ENCODE measurements around the gene CDH4. TPM values are rescaled to one million over a fixed set of nuclear protein-coding genes. Genes with fewer than 3 reads are reported as not detected.

The CDH4 gene
- total RNA-seq, 1 donor from 2014 or later: 0.99 TPM

- no peak for DNase-seq (ENCODE audit: low spot score)
- Mint-ChIP-seq H3K4me3 (ENCODE audit: unreplicated experiment) (no peak overlapping the region), H3K27ac (ENCODE audit: unreplicated experiment) (no peak overlapping the region), H3K4me1 (ENCODE audit: low read depth) (no peaks in the 10 kb centered on the region), H3K9me3 (ENCODE audit: low read depth) (no peaks in the 10 kb centered on the region), H3K27me3 (ENCODE audit: low read depth) (no peaks in the 10 kb centered on the region), H3K36me3 (ENCODE audit: low read depth) (no peaks in the 10 kb centered on the region)
- TF ChIP-seq CTCF (IDR thresholded peaks at IDR 0.05): no peak
These were observed 51.6 kb downstream of the CDH4 start for GRCh38 chr20:61303675-61304074.

GRCh38 chr20:61304750-61305149 lies 52.7 kb downstream of the CDH4 start:
- Mint-ChIP-seq H3K4me1 (ENCODE audit: low read depth) (no peaks in the 10 kb centered on the region), H3K9me3 (ENCODE audit: low read depth) (no peaks in the 10 kb centered on the region), H3K36me3 (ENCODE audit: low read depth) (no peaks in the 10 kb centered on the region), H3K4me3 (ENCODE audit: unreplicated experiment) (no peak overlapping the region), H3K27me3 (ENCODE audit: low read depth) (no peaks in the 10 kb centered on the region), H3K27ac (ENCODE audit: unreplicated experiment) (no peak overlapping the region)
- no peak for TF ChIP-seq CTCF (IDR thresholded peaks at IDR 0.05)
- DNase-seq (ENCODE audit: low spot score): no peak

- H3K27ac Mint-ChIP-seq (ENCODE audit: unreplicated experiment): no peak overlapping the region
- no peak overlapping the region for H3K4me3 Mint-ChIP-seq (ENCODE audit: unreplicated experiment)
- TF ChIP-seq CTCF (IDR thresholded peaks at IDR 0.05): no peak
These were observed 54.9 kb downstream of the CDH4 start for GRCh38 chr20:61306937-61307475.

GRCh38 chr20:61307686-61308476 lies 55.8 kb downstream of the CDH4 start:
- Mint-ChIP-seq H3K27ac (ENCODE audit: unreplicated experiment) (no peak overlapping the region), H3K27me3 (ENCODE audit: low read depth) (no peaks in the 10 kb centered on the region), H3K36me3 (ENCODE audit: low read depth) (no peaks in the 10 kb centered on the region), H3K9me3 (ENCODE audit: low read depth) (no peaks in the 10 kb centered on the region), H3K4me1 (ENCODE audit: low read depth) (no peaks in the 10 kb centered on the region), H3K4me3 (ENCODE audit: unreplicated experiment) (no peak overlapping the region)
- no peak for DNase-seq (ENCODE audit: low spot score)
- TF ChIP-seq CTCF (IDR thresholded peaks at IDR 0.05): no peak

More at GRCh38 chr20:61306937-61307475, 54.9 kb downstream of the CDH4 start:
- Mint-ChIP-seq H3K27me3 (ENCODE audit: low read depth) (no peaks in the 10 kb centered on the region), H3K4me1 (ENCODE audit: low read depth) (no peaks in the 10 kb centered on the region), H3K36me3 (ENCODE audit: low read depth) (no peaks in the 10 kb centered on the region), H3K9me3 (ENCODE audit: low read depth) (no peaks in the 10 kb centered on the region)
- DNase-seq (ENCODE audit: low spot score): no peak

- DNase-seq (ENCODE audit: low spot score): no peak
- Mint-ChIP-seq H3K27ac (ENCODE audit: unreplicated experiment) (no peak overlapping the region), H3K4me1 (ENCODE audit: low read depth) (no peaks in the 10 kb centered on the region), H3K27me3 (ENCODE audit: low read depth) (no peaks in the 10 kb centered on the region), H3K36me3 (ENCODE audit: low read depth) (no peaks in the 10 kb centered on the region), H3K9me3 (ENCODE audit: low read depth) (no peaks in the 10 kb centered on the region), H3K4me3 (ENCODE audit: unreplicated experiment) (no peak overlapping the region)
- TF ChIP-seq CTCF (IDR thresholded peaks at IDR 0.05): no peak
These were observed 56.4 kb downstream of the CDH4 start for GRCh38 chr20:61308477-61308774.
